ENCODE data around the gene ASB11. TPM values are rescaled to one million over a fixed set of nuclear protein-coding genes. Genes with fewer than 3 reads are reported as not detected.

The ASB11 gene
- total and polyA plus RNA-seq, 10 of the 15 experiments (the other 5 are each of a cell fraction or from before 2014, with no cell fraction given), result not detected

- Histone ChIP-seq H3K4me3 (no peak overlapping the region), H3K27me3 (replicated peaks in 1 of 2; ENCODE audit: control insufficient read depth in 2 of 2, insufficient read depth in 2 of 2, low read length in 1 of 2) (no peaks in the 10 kb centered on the region), H3K27ac (ENCODE audit: control insufficient read depth, insufficient read depth) (no peak overlapping the region), H3K36me3 (ENCODE audit: control insufficient read depth in 2 of 2, insufficient read depth in 2 of 2, low read length in 1 of 2) (no peaks in the 10 kb centered on the region), H3K4me1 (ENCODE audit: control insufficient read depth, insufficient read depth, low read length) (no peaks in the 10 kb centered on the region), H3K9me3 (replicated peaks; ENCODE audit: control insufficient read depth, insufficient read depth, low read length) (no peaks in the 10 kb centered on the region), H2AFZ (ENCODE audit: control insufficient read depth, low read depth, low read length) (no peak overlapping the region), H3K79me2 (ENCODE audit: control insufficient read depth, insufficient read depth, low read length) (no peaks in the 10 kb centered on the region), H3K9ac (ENCODE audit: control insufficient read depth, insufficient read depth, low read length) (no peak overlapping the region), H3K4me2 (ENCODE audit: control insufficient read depth, insufficient read depth) (no peak overlapping the region), H4K20me1 (ENCODE audit: control insufficient read depth, insufficient read depth) (no peaks in the 10 kb centered on the region)
- no peak for TF ChIP-seq PAX5 (IDR thresholded peaks at IDR 0.05; ENCODE audit: borderline replicate concordance, low read depth, low read length)
- TF ChIP-seq HCFC1 (IDR thresholded peaks at IDR 0.05; ENCODE audit: low read length), result no peak
- TF ChIP-seq REST (IDR thresholded peaks at IDR 0.05; ENCODE audit: low read depth, low read length), result no peak
- no peak for TF ChIP-seq RBBP5 (conservative IDR thresholded peaks at IDR 0.05)
- TF ChIP-seq SIX5 (IDR thresholded peaks at IDR 0.05; ENCODE audit: low read depth, low read length, severe bottlenecking), result no peak
- no peak for TF ChIP-seq TCF12 (IDR thresholded peaks at IDR 0.05; ENCODE audit: low read depth, low read length)
- TF ChIP-seq, protein P1, sequence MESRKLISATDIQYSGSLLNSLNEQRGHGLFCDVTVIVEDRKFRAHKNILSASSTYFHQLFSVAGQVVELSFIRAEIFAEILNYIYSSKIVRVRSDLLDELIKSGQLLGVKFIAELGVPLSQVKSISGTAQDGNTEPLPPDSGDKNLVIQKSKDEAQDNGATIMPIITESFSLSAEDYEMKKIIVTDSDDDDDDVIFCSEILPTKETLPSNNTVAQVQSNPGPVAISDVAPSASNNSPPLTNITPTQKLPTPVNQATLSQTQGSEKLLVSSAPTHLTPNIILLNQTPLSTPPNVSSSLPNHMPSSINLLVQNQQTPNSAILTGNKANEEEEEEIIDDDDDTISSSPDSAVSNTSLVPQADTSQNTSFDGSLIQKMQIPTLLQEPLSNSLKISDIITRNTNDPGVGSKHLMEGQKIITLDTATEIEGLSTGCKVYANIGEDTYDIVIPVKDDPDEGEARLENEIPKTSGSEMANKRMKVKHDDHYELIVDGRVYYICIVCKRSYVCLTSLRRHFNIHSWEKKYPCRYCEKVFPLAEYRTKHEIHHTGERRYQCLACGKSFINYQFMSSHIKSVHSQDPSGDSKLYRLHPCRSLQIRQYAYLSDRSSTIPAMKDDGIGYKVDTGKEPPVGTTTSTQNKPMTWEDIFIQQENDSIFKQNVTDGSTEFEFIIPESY (IDR thresholded peaks at IDR 0.05), result no peak
- TF ChIP-seq CREM (IDR thresholded peaks at IDR 0.05; ENCODE audit: low read depth), result no peak
- TF ChIP-seq BMI1 (IDR thresholded peaks at IDR 0.05; ENCODE audit: borderline replicate concordance), result no peak
- WGBS (ENCODE audit: insufficient coverage, insufficient replicate concordance, low lambda C conversion rate, missing lambda C conversion rate), result 67% methylated on average over 4 of the region's 4 CpGs
- SMC1A ChIA-PET (ENCODE audit: uncharacterized antibody, unreplicated experiment), result interaction anchor here (0.6 kb wide), 1 partner anchor 11 kb away, joined by 3 read pairs; no protein-coding TSS in a partner anchor
- DNase-seq (ENCODE audit: low read depth, low spot score) (no peak), ATAC-seq (no peak), FAIRE-seq (no peak)
- in situ Hi-C loops (cut with MboI), result no loop called here
- RAD21 ChIA-PET (ENCODE audit: unreplicated experiment), result no interaction called here
- intact Hi-C loops (cut with micrococcal nuclease; ENCODE audit: unreplicated experiment), result no loop called here
- CTCF ChIA-PET, result no interaction called here
- BruUV-seq (replicated peaks), result no TSS peak
- POLR2A ChIA-PET, result no interaction called here
Observed at GRCh38 chrX:15319075-15319474, 3.6 kb upstream of the ASB11 start.

Data from GM12878 (cell line).